Inferior parietal cortex (tissue), 1 donor: ENCODE data around the gene BLOC1S4.
A peak's percentile ranks its signal among the peaks of the same experiment; 100 is the strongest.
"Not testable (repeated sequence)": the region's sequence is repeated elsewhere in the genome, so short reads cannot be mapped to it uniquely, and the experiment has no call there.

Source experiments
- DNase-seq: peaks from one replicate; pipeline ENCODE4 v3.0.0-alpha.2; 2016; ENCODE audit errors: extremely low spot score

BLOC1S4 gene, protein sequence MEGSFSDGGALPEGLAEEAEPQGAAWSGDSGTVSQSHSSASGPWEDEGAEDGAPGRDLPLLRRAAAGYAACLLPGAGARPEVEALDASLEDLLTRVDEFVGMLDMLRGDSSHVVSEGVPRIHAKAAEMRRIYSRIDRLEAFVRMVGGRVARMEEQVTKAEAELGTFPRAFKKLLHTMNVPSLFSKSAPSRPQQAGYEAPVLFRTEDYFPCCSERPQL

DNA sequence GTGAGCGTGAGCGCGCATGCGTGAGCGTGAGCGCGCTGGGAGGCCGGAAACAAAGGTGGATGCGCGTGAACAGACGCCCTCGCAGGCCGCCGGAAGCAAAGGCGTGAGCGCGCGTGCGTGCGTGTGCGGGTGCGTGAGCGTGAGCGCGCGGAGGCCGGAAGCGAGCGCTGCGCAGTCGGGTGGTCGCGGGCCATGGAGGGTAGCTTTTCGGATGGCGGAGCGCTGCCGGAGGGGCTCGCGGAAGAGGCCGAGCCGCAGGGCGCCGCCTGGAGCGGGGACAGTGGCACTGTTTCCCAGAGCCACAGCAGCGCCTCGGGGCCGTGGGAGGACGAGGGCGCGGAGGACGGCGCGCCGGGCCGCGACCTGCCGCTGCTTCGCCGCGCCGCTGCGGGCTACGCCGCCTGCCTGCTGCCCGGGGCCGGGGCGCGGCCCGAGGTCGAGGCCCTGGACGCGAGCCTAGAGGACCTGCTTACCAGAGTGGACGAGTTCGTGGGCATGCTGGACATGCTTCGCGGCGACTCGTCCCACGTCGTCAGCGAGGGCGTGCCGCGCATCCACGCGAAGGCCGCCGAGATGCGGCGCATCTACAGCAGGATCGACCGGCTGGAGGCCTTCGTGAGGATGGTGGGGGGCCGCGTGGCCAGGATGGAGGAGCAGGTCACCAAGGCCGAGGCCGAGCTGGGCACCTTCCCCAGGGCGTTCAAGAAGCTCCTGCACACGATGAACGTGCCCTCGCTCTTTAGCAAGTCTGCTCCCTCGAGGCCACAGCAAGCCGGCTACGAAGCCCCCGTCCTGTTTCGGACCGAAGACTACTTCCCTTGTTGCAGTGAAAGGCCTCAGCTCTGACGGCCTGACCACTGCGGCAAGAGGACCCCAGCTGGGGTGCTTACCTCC, at the start of gene BLOC1S4:
Gene BLOC1S4, plus strand, starts transcription at position 157 of the 894 bp plus-strand sequence. Its CDS starts 36 bp downstream, at position 193.
- DNase-seq = no peak

DNA sequence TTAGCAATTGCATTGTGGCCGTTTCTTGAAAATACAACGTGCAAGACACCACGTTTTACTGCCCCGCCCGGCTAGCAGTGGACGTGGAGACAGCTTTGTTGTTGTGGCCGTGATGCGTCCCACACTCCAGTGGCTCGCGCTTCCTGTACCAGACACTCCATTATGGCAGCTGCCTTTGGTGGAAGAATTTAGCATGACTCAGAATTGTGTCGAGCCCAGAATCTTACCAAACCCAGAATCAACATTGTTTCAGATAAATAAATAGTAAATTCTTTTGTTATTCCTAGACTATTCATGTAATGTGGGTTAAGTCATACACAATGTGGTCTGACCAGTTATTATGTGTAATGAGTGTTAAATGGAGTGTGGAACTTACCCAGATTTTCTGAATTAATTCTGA, 47.6 kb upstream of the BLOC1S4 start:
- no peak for DNase-seq

- DNase-seq = no peak
These were observed 44.3 kb upstream of the BLOC1S4 start for GRCh38 chr4:6671648-6672047.

GRCh38 chr4:6672131-6672530, 43.8 kb upstream of the BLOC1S4 start:
- no peak for DNase-seq

DNA sequence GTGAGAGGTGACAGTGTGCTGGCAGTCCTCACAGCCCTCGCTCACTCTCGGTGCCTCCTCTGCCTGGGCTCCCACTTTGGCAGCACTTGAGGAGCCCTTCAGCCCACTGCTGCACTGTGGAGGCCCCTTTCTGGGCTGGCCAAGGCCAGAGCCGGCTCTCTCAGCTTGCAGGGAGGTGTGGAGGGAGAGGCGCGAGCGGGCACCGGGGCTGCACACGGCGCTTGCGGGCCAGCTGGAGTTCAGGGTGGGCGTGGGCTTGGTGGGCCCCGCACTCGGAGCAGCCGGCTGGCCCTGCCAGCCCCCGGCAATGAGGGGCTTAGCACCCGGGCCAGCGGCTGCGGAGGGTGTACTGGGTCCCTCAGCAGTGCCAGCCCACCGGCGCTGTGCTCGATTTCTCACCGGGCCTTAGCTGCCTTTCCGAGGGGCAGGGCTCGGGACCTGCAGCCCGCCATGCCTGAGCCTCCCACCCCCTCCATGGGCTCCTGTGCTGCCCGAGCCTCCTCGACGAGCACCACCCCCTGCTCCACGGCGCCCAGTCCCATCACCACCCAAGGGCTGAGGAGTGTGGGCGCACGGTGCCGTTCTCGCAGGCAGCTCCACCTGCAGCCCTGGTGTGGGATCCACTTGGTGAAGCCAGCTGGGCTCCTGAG, 43.3 kb upstream of the BLOC1S4 start:
- DNase-seq = not testable (repeated sequence)

GRCh38 chr4:6673191-6673659, 42.7 kb upstream of the BLOC1S4 start:
- DNase-seq = not testable (repeated sequence)

- peak; percentile 96 for DNase-seq
These were observed 42.1 kb upstream of the BLOC1S4 start for GRCh38 chr4:6673660-6674499.

- DNase-seq = peak; percentile 33
These were observed 41.3 kb upstream of the BLOC1S4 start for GRCh38 chr4:6674500-6675149.

GRCh38 chr4:6676722-6677558, 39.0 kb upstream of the BLOC1S4 start:
- DNase-seq = no peak

DNA sequence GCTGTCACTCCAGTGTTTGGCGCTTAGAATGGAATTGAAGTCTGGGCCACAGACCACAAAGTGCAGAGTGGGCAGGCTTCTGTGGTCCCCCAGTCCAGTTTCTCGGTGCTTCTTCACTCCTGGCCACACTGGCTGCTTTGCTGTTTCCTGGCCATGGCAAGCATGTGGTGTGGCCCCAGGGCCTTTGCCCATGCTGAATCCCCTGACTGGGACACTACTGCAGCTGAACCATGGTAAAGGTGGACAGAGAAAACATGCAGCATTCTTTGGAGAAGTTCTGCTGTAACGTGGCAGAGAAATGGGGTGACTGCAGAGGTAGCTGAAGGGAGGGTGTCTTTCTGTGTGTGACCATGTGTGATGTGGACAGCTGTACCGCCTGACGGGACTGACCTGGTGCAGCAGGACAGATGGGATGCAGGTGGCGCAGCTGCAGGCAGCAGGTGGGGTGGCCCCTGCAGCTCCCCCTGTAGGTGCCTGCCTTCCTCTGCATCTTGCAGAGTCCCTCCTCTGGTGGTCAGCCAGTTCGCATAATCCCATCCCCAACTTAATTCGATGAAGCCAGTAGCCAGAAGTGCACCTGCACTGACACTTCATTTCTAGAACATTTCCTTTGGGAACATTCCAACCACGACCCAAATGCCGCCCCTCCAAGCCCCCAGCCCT, 35.5 kb upstream of the BLOC1S4 start:
- no peak for DNase-seq

- DNase-seq = no peak
These were observed 34.8 kb upstream of the BLOC1S4 start for GRCh38 chr4:6681191-6681590.

- DNase-seq = no peak
These were observed 32.9 kb upstream of the BLOC1S4 start for GRCh38 chr4:6682862-6683590.

GRCh38 chr4:6684656-6685055, 31.3 kb upstream of the BLOC1S4 start:
- no peak for DNase-seq

DNA sequence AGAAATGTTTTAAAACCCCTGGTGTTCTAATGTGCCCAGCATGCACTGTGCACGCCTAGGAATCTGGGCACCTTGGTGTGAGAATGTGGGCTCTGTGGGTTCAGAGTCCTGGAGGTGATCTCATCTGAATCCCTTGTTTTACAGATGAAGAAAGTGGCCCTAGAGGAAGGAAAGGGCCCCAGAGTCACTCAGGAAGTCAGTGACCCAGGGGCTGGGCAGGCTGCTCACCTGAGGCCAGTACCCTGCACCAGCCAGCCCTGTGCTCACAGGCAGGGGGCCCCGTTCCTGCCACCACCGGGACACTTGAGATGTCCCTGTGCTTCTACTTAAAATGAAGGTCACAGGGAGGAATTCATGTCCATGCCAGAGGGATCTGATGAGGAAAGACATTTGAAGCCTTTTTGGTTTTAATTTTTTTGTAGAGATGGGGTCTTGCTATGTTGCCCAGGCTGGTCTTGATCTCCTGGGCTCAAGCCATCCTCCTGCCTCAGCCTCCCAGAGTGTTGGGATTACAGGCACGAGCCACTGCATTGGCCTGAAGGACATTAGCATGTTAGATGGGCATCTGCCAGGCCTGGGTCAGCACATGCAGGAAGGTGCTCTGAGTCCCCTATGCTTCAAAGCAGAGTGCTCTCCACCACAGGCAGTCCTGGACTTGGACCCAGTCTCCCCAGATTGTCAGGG, 29.7 kb upstream of the BLOC1S4 start:
- DNase-seq = no peak

DNA sequence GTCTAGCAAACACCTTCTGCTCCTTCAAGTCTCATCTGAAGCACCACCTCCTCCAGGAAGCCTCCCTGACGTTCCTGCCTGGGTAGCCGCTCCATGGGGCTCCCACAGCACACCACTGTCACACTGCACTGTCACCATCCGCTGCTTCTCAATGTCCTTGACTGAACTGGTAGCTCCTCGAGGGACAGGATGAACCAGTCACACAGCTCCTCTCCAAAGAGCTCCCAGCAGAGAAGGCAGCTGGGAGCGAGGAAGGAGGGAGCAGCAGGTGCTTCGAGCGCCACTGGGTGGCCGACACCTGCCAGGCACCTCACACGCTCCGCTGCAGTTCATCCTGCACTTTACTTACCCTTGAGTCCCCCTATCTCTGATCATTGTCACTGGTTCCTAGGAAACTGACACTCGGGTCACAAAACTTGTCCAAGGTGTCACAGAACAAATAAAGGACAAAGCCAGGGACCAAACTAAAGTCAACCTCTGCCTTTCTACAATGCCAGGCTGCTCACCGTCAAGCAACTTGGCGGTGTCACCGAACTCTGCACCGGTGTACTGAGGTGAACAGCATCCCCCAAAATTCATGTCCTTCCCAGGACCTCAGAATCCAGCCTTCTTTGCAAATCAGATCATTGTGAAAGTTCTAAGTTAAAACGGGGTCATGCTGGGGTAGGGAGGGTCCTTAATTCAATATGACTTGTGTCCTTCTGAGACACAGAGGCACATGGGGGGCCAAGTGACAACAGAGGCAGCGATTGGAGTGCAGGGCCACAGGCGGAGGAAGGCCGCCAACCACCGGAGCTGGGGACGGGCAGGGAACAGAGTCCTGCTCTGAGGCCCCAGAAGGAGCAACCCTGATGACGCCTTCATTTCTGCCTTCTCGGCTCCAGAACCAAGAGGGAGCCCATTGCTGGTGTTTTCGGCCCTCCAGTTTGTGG, 27.8 kb upstream of the BLOC1S4 start:
- DNase-seq = no peak

- DNase-seq = peak; percentile 27
These were observed 27.0 kb upstream of the BLOC1S4 start for GRCh38 chr4:6688879-6689505.

- no peak for DNase-seq
These were observed 26.4 kb upstream of the BLOC1S4 start for GRCh38 chr4:6689506-6689960.
